ENCODE measurements around the gene P3H2.

- TF ChIP-seq CSDC2 (CRISPR knock-in tag; IDR thresholded peaks at IDR 0.05) (no peak), ARNTL (CRISPR knock-in tag; IDR thresholded peaks at IDR 0.05; ENCODE audit: borderline replicate concordance, low read depth) (no peak), PATZ1 (CRISPR knock-in tag; IDR thresholded peaks at IDR 0.05; ENCODE audit: borderline replicate concordance) (no peak), GLIS3 (CRISPR knock-in tag; IDR thresholded peaks at IDR 0.05) (no peak), TOX (CRISPR knock-in tag; IDR thresholded peaks at IDR 0.05; ENCODE audit: borderline replicate concordance) (no peak), RARB (CRISPR knock-in tag; IDR thresholded peaks at IDR 0.05) (no peak), CREB5 (CRISPR knock-in tag; IDR thresholded peaks at IDR 0.05; ENCODE audit: low read depth) (no peak), ZNF565 (CRISPR knock-in tag; conservative IDR thresholded peaks at IDR 0.05; ENCODE audit: low read depth) (no peak), SNAI2 (CRISPR knock-in tag; IDR thresholded peaks at IDR 0.05) (no peak), OSR1 (CRISPR knock-in tag; IDR thresholded peaks at IDR 0.05) (no peak), TSHZ2 (CRISPR knock-in tag; IDR thresholded peaks at IDR 0.05) (no peak), ZFP30 (CRISPR knock-in tag; IDR thresholded peaks at IDR 0.05) (no peak), PPARA (CRISPR knock-in tag; IDR thresholded peaks at IDR 0.05; ENCODE audit: borderline replicate concordance) (no peak), ZFP3 (CRISPR knock-in tag; IDR thresholded peaks at IDR 0.05) (no peak)
Observed at GRCh38 chr3:189947948-189948723, 172.6 kb downstream of the P3H2 start.
